ENCODE results near the gene NRIP2. TPM values are rescaled to one million over a fixed set of nuclear protein-coding genes. Genes with fewer than 3 reads are reported as not detected.

Gene NRIP2
- total RNA-seq, 1 donor from 2014 or later = 11.8 TPM

GRCh38 chr12:2845280-2845679, 10.4 kb upstream of the NRIP2 start:
- peak; percentile 36 for DNase-seq

GRCh38 chr12:2844786-2845185, 10.0 kb upstream of the NRIP2 start:
- DNase-seq = no peak

- DNase-seq = no peak
Observed at GRCh38 chr12:2842948-2843347, 8.1 kb upstream of the NRIP2 start.

- no peak for DNase-seq
Observed at GRCh38 chr12:2841056-2841650, 6.3 kb upstream of the NRIP2 start.

GRCh38 chr12:2836574-2836973, 1.7 kb upstream of the NRIP2 start:
- no peak for DNase-seq

- DNase-seq = no peak
Observed at GRCh38 chr12:2835691-2836403, 1.0 kb upstream of the NRIP2 start.

GRCh38 chr12:2833810-2834209, 1.0 kb downstream of the NRIP2 start:
- no peak for DNase-seq

- DNase-seq = no peak
Observed at GRCh38 chr12:2833327-2833726, 1.5 kb downstream of the NRIP2 start.

- no peak for DNase-seq
Observed at GRCh38 chr12:2832550-2833127, 2.2 kb downstream of the NRIP2 start.

- no peak for DNase-seq
Observed at GRCh38 chr12:2829275-2829674, 5.6 kb downstream of the NRIP2 start.

GRCh38 chr12:2826721-2827515, 7.9 kb downstream of the NRIP2 start:
- no peak for DNase-seq

GRCh38 chr12:2826036-2826435, 8.8 kb downstream of the NRIP2 start:
- DNase-seq = no peak

- DNase-seq = no peak
Observed at GRCh38 chr12:2825132-2825531, 9.7 kb downstream of the NRIP2 start.

GRCh38 chr12:2824541-2824940, 10.3 kb downstream of the NRIP2 start:
- no peak for DNase-seq

- DNase-seq = no peak
Observed at GRCh38 chr12:2823483-2823882, 11.4 kb downstream of the NRIP2 start.

- no peak for DNase-seq
Observed at GRCh38 chr12:2820432-2820831, 14.4 kb downstream of the NRIP2 start.

- no peak for DNase-seq
Observed at GRCh38 chr12:2819810-2820209, 15.0 kb downstream of the NRIP2 start.

GRCh38 chr12:2813214-2814185, 21.3 kb downstream of the NRIP2 start:
- peak; percentile 75 for DNase-seq

- peak; percentile 100 for DNase-seq
Observed at GRCh38 chr12:2812290-2813213, 22.3 kb downstream of the NRIP2 start, which contains the start of gene ITFG2. Gene ITFG2, plus strand, starts transcription at chr12:2812668. Its CDS starts 93 bp downstream, at chr12:2812761.

GRCh38 chr12:2811801-2812200, 23.0 kb downstream of the NRIP2 start:
- DNase-seq = peak; percentile 38

Data from tongue (tissue), 2 donors.